Measurements from ENCODE around the gene RBFOX1. TPM values are rescaled to one million over a fixed set of nuclear protein-coding genes. Genes with fewer than 3 reads are reported as not detected.
A peak's percentile ranks its signal among the peaks of the same experiment; 100 is the strongest.

Gene RBFOX1
- total RNA-seq: 10 to 100 TPM; 46.5 to 58.1 TPM
- long read RNA-seq, transcript RBFOX1-201 (13 exons, 3,268 nt): major isoform, 9 of 29 reads
- long read RNA-seq, partial matches to known transcripts: 1 of 29 reads
- long read RNA-seq, other reads (novel, unspliced or antisense): 17 of 29 reads

DNA sequence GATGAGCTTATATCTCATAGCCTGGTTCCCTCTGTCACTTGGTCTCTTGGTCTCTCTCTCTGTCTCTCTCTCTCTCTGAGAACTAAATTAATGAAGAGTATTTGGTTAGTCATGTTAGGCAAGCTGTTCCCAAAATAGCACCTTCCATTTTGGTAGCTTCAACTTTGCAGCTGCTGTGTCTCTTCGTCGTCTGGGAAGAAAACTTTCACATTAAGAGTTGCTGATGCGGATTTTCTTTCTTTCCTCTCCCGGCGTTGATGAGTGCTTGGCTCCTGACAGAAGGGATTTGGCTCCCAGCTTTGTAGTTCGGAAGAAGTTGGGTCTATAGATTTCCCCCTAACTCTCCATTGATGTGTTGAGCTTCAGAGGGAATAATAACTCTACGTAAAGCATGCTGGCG lies at the start of gene RBFOX1:
Gene RBFOX1 (plus strand): TSS at position 235 of the 400 bp plus-strand sequence.
- DNase-seq (no peak), ATAC-seq (peak; percentile 32 to 60)
- intact Hi-C loops (cut with DNase I): loop anchor here in 1 of 2 donors (5.0 kb wide), 1 partner anchor 40 kb away; no protein-coding TSS in a partner anchor

DNA sequence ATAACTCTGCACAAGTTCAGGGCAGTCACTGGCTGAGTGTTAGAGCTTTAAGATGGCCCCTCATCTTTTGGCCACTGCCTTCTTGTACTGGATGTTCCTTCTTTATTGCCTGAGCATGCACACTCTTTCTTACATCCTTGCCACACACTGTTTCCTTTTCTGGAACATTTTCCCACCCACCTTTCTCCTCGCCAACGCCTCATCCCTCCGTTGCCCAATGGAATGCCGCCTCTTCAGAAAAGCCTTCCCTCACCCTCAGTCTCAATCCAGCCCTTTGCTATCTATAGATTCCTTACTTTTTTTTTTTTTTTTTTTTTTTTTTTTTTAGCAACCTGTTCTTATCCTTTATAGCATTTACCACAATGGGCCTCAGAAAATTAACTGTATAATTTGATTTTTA lies 47.9 kb upstream of the RBFOX1 start:
- intact Hi-C loops (cut with DNase I): no loop called here
- ATAC-seq: no peak
- no peak for DNase-seq

DNA sequence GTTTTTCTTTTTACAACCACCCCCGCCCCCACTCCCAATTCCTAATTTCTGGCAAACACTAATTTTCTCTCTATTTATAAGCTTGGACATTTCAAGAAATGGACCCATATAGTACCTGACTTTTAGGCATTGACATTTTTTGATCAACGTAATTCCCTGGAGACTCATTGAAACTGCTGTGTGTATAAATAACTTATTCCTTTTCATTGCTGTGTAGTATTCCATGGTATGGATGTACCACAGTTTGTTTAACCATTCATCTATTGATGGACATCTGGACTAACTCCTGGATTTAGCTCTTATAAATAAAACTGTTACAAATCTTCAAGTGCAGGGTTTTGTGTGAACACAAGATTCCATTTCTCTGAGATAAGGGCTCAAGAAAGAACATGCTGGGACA lies 47.1 kb upstream of the RBFOX1 start:
- intact Hi-C loops (cut with DNase I): no loop called here
- DNase-seq: no peak
- ATAC-seq: no peak

DNA sequence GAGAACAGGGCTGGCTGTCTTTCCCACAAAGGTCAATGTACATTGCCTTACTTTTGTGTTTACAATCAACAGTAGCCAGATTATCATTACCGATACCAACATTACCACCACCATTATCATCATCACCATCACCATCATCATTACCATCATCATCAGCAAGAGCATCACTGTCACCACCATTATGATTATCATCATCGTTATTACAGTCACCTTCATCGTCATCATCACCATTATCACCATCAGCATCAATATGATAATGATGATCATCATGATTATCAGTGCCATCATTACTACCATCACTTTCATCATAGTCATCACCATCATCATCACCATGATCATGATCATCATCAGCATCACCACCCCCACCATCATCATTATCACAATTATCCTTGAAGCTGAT lies 43.3 kb upstream of the RBFOX1 start:
- intact Hi-C loops (cut with DNase I): no loop called here
- ATAC-seq (no peak), DNase-seq (no peak)

DNA sequence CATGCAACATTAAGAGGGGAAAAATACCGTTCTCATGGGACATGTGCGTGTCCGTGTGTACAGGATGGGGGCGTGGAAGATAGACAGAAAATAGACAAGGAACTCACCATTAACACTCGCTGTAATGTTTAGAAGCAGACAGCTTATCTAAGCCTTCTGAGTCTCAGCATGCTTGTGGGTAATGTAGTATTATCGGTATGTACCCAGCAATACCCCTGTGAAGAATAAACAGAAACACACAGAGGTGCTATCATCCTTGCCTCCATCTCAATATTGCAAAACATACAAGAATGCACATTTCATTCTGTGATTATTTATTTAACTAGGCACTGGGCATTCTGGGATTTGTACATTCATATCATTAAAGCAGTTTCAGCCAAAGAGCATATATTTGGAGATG lies 42.0 kb upstream of the RBFOX1 start:
- DNase-seq (no peak), ATAC-seq (no peak)
- intact Hi-C loops (cut with DNase I): no loop called here

DNA sequence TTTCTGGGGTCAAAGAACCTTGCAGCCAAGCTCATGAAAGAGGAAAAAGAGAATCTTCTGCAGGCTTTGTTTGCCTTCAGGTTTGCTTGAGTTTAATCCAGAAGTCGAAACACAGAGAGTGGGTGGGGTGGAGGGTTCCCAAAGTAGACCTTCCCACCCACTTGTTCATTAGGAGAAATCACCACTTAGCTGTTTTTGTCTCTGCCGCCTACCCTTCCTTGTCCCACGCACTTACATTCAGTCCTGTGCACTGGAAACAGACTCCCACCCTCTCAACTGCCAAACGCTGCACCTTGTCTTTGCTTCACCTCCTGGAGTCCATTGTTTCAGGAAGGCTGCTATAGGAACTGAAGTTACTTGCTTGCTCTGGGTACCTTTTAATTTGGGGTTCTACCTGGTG lies 38.6 kb upstream of the RBFOX1 start:
- intact Hi-C loops (cut with DNase I): no loop called here
- DNase-seq: no peak
- no peak for ATAC-seq

DNA sequence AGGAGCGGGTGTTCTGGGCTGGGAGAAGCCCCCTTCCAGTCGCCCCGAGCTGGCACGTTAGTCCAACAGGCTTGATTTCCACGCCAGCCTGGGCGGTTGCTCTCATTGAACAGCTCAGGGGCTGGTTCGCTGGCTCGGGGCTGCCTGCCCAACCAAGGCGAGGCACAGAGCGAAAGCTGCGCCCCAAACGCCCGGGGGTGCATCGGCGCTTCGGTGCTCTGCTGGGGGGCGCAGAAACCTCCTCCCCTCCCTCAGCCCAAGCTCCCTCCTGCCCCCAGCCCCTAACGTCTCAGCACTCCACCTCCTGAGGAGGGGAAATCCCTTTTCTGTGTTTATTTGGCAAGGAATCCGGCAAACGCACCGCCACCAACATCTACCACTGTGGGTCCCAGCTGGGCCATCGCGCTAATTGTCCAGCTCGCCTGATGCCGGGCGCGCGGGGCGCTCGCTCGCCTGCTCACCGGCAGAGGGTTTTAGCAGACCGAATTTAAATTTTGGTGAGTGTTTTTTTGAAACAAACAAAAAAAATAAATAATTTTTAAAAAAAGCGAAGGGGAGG lies 29.5 kb upstream of the RBFOX1 start:
- intact Hi-C loops (cut with DNase I): no loop called here
- DNase-seq (no peak), ATAC-seq (peak in 1 of 2 donors; percentile 49)

DNA sequence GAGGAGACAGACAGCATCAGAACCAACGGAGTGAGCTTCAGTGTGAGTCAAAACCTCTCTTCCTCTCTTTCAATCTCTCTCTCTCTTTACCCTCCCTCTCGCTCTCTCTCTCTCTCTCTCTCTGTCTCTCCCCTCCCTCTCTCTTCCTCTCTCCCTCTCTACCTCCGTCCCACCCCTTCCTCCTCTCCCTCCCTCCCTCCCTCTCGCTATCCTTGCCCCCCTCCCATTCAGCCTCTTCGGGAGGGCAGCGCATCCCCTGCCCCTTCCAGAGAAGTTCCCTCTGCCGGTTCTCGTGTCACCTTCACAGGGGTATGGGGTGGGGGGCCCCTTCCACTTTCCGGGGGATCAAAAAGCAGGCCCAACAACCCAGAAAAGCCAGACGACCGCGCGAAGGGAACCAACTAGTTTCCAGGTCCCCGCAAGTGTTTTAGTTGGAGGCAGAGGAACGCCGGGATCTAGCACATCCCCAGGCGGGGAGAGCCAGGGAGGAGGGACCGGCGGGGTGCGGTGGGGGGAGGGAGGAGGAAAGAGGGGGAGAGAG lies 28.9 kb upstream of the RBFOX1 start:
- intact Hi-C loops (cut with DNase I): no loop called here
- ATAC-seq (peak in 1 of 2 donors; percentile 32), DNase-seq (no peak)

DNA sequence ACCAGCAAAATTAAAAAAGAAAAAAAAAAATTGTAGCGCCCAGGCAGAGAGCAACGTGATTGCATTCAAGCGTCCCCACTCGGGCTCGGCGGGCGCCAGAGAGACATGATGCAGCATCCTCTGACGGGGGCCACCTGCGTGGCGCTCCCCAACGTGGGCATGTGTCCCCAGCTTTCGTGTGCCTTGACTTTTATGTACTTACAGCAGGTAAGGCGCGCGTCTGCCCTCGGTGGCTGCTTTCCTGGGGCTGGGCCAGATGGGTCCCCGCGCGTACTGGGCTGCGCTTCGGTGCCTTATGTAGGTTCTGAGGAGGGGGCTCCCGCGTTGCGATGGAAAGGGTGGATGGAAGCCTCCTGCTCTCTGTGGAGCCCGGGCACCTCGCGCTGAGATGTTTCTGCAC lies 28.4 kb upstream of the RBFOX1 start:
- intact Hi-C loops (cut with DNase I): no loop called here
- no peak for ATAC-seq
- DNase-seq: no peak

DNA sequence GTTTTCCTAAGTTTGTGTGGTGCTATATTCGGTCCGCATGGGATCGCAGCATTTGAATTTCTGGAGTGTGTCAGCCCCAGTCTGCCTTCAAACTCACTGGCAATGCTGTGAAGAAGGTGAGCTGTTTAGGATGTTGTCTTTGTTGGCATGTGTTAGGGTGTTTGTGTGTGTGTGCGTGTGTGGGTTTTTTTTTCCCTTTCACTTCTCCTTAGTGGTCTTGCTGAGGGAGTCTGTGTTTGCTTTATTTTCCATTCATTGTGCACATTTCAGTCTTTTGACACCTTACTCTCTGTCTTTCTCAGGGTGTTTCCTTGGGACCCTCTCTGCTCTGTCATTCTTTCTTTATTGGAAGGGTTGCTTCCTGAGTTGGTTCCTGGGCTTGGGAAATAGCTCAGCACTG lies 27.7 kb upstream of the RBFOX1 start:
- DNase-seq (no peak), ATAC-seq (no peak)
- intact Hi-C loops (cut with DNase I): no loop called here

DNA sequence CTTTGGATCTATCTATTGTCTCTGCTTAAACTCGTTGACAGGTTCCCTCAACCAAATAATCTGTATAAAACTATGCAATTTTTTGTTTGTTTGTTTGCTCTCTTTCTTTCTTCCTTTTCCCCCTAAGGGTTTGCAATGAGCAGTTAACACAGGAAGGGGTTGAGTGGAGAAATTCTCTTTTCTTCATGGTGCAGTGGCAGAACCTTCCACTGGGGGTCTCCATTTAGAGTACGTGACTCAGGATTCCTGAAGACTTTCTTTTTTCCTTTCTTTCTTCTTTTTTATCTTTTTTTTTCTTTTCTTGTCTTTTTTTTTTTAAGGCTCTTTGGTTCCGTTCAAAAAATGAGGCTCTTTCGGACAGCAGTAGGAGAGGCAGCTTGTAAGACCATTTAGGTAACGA lies 19.5 kb upstream of the RBFOX1 start:
- no peak for DNase-seq
- intact Hi-C loops (cut with DNase I): no loop called here
- ATAC-seq: no peak

DNA sequence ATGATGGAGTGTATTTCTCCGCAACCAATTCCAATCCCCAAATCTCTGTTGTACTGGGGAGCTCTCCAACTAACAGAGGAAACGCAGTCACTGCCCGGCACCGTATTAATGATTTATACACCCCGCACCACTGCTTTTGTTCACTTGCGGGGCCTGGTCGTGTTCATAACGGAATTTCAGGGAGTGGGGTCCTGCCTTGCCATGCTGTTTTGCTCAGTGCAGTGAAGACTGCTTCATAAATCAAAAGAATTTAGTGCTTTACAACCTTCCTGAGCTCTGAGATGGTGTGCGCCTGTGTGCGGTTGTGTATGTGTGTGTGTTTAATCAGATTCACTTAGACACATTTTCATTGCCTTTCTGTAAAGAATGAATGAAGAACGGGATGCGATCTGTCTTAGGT lies 18.5 kb upstream of the RBFOX1 start:
- intact Hi-C loops (cut with DNase I): no loop called here
- no peak for DNase-seq
- ATAC-seq: no peak

DNA sequence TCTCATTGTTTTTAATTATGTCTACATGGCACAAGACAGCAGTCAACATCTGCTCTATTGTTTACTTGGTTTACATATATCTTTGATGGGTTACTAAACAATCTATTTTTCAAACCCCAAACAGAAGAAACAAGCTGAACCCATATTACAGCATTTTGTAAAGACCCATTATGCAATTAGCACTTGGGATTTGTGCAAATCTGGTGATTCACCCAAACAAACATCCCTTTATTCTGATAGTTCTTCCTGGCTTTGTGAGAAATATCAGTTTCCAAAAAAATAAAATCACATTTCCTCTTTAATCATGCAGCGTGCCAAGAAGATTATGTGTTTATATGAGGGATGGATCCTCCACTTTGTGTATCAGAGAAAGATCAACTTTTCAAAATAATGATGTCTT lies 16.8 kb upstream of the RBFOX1 start:
- intact Hi-C loops (cut with DNase I): no loop called here
- ATAC-seq (no peak), DNase-seq (no peak)

DNA sequence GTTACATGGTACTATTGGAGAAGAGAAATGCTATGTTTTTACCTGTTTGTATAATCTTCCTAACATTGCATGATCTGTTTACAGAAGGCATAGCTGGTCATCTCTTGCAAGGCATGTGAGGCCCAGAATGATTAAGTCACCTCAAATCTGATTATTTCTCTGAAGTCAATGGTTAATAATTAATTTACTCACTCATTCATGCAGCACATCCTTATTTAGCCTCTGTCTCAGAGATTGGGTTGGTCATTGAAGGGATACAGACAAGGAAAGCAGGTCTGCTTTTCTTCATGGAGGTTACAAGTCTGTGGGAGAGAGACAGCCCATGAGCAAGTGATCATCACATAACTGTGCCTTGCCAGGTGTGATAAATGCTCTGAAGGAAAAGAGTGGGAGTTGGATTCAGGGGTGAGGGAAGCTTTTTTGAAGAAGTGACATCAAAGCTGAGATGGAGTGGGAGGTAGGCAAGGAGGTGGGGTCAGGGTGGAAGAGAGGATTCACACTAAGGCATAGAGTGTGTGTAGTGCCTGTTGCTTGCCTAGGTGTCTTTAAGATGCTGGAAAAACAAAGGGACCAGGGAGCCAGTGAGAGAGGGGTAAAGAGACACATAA lies 16.3 kb upstream of the RBFOX1 start:
- intact Hi-C loops (cut with DNase I): no loop called here
- DNase-seq: no peak

DNA sequence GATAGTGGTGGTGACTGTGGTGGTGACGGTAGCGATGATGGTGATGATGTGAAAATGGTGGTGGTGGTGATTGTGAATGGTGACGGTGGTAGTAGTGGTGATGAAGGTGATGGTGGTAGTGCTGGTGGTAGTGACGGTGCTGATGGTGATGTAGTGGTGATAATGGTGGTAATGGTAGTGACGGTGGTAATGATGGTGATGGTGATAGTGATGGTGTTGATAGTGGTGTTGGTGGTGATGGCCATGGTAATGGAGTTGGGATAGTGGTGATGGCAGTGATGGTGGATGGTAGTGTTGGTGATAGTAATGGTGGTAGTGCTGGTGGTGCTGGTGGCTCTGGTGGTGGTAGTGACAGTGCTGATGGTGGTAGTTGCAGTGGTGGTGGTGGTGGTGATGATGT lies 14.7 kb upstream of the RBFOX1 start:
- intact Hi-C loops (cut with DNase I): no loop called here
- DNase-seq: no peak
- no peak for ATAC-seq

More for the DNA sequence above, 16.3 kb upstream of the RBFOX1 start:
- no peak for ATAC-seq

DNA sequence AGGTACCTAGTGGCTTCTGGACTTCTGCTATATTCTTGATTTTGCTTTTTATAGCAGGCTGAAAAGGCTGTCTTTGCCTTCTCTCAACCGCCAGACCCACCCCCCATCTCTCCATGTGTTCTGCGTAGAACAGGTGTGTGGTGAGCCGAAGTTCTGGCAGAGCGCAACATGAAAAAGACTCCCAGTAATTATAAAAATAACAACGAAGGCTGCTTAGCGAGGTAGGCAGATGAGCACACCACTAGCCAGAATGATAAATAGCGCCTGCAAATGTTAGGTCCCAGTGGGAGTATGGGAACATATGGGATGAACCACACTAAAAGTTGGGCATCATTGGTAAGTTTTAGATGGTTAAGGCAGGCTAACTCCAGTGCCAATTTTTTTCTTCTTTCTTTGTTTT lies 14.0 kb upstream of the RBFOX1 start:
- ATAC-seq: no peak
- intact Hi-C loops (cut with DNase I): no loop called here
- DNase-seq: no peak

DNA sequence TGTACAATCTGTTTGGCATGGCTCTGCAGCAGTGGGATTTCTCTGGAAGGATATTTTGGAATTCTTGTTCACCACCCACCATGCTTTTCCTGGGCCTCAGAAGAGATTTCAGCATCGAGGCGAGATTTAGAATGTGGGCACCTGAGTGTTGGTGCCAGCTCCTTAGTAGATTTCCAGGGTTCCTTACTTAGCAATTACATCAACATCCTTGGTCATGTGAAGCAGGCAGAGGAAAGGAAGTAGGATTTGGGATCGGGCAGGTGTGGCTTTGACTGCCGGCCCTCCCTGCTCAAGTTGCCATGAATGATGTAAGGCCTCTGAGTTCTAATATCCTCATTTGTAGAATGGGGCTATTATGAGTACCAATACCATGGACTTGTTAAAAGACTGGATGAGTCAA lies 13.1 kb upstream of the RBFOX1 start:
- ATAC-seq: no peak
- intact Hi-C loops (cut with DNase I): no loop called here
- no peak for DNase-seq

DNA sequence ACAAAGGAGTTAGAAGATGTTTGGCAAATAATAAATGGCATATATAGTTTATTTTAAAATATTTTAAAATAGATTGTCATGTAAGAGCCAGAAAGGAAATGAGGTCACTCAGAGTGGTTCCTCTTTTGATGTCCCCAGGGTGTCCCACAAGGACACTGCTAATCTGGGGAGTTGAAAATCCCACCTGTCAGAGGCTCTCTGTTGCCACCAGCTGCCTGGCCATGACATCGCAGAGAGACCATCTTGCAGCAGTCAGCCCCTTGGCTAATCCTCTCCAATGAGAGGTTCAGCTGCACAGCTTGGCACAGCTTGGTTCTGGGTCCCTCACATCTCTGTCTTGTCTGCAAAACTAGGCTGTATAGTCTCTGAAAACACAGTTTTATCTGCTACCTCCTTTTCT lies 11.0 kb upstream of the RBFOX1 start:
- no peak for DNase-seq
- intact Hi-C loops (cut with DNase I): no loop called here
- ATAC-seq: peak in 1 of 2 donors; percentile 47

DNA sequence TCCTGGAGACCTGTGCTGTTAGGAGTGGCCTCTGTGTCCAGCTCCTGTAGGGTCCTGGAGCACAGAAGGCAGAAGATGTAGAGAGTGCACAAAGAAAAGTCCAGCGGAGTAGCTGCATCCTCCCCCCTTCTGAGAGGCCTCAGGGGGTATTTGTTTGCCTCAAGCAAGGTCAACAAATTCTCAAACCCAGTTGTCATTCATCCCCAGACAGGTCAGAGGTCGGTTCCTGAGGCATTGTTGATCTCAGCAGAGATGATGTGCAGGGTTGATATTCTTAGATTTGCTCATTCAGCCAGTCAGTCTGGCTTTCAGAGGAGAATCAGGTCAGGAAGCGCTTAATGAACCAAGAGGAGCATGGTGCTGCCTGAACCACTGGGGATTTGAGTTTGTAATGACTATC lies 8.3 kb upstream of the RBFOX1 start:
- ATAC-seq (no peak), DNase-seq (no peak)
- intact Hi-C loops (cut with DNase I): no loop called here

DNA sequence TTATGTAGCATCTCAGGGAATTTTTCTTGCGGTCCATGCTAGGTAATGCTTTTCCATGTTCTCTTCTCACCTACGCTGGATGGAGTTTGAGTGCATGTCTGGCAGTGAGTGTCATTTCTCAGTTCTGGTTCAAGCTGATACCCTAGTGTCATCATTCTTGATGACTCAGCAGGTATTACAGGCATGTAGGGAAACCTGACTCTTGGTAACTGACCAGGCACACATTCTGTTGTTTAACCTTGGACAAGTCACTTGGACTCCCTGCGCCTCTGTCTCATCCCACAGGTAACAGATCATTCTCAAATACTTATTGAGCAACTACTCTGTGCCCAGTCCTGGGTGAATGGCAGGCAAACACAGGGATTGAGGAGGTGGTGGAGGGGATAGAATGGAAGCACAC lies 6.8 kb upstream of the RBFOX1 start:
- no peak for ATAC-seq
- intact Hi-C loops (cut with DNase I): no loop called here

DNA sequence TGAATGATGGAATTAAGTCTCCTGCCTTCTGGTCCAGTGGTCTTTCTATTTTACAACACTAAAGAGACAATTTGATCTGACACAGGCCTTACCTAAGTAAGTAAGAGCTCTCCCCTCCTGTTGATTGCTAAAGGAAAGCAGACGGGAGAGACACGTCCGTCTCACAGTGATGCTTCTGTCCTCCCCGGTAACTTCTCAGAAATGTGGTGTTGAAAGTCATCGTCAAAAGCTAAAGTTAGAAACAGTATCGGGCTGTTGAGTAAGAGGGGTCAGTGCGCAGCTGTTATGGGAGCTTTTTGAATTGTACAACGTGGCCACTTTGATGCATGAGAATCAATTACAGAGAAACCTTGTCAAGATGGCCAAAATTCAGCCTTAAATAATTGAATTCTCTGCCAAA lies 1.9 kb upstream of the RBFOX1 start:
- intact Hi-C loops (cut with DNase I): loop anchor here in 1 of 2 donors (5.0 kb wide), 1 partner anchor 42 kb away; no protein-coding TSS in a partner anchor
- peak; percentile 74 to 79 for ATAC-seq
- DNase-seq: no peak

More for the DNA sequence above, 6.8 kb upstream of the RBFOX1 start:
- no peak for DNase-seq
